ELR (cell line): ENCODE results near the gene CCDC92B.
"Not testable (repeated sequence)": the region's sequence is repeated elsewhere in the genome, so short reads cannot be mapped to it uniquely, and the experiment has no call there.

Experiments
- DNase-seq: peaks from one replicate; pipeline ENCODE4 v3.0.0-alpha.2; 2015; ENCODE audit warnings: low read depth

The CCDC92B gene

DNA sequence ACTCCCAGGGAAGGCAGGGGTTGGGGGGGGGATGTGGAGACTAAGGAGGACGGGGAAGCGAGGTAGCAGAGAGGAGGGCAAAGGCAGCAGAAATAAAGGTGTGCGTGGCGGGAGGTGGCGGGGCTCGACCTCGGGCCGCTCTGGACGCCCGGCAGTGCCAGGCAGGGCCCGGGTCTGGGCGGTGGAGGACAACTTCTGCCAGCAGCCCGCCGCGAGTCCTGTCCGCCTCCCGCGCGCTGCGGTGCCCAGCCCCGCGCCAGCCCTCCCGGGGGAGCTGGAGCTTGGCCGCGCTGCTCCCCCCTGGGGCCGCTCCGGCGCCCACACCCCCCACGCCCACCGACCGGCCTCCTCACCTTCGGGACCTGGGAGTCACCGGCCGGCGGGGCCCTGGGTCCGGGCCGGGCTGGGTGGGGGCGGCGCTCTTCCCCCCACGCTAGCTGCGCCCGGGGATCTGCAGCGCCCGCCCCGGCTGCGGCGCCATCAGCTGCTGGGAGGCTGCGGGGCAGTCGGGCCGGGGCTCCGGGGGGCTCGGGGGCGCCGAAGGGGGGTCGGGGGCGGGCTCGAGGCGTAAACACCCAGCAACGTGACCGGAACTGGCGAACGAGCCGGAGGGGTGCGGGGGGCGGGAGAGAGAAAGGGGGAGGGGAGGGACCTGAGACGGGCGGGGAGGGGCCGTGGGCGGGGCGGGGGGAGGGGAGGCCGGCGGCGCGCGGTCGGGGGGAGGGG, at the start of gene CCDC92B:
TSS of gene CCDC92B (minus strand) at position 595 of the 726 bp plus-strand sequence. CDS start 14,507 bp downstream, outside the sequence.
- DNase-seq: no peak

DNA sequence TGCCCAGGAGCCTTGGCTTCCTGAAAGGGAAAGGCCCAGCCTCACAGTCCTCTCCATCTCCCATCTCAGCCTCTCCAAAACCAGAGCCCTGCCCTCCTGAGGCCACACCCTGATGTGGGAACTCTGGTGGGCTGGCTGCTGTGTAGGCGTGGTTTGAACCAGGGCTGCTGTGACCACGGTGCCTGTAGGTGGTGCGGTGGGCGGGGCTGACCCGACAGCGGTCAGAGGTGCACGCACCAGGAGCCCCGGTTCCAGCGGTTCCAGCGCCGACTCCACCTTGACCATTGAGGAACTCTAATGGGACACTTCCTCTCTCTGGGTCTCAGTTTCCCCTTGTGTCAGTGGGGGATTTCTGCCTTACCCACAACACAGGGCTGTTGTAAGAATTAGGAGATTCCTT, 49.2 kb upstream of the CCDC92B start:
- DNase-seq: no peak

DNA sequence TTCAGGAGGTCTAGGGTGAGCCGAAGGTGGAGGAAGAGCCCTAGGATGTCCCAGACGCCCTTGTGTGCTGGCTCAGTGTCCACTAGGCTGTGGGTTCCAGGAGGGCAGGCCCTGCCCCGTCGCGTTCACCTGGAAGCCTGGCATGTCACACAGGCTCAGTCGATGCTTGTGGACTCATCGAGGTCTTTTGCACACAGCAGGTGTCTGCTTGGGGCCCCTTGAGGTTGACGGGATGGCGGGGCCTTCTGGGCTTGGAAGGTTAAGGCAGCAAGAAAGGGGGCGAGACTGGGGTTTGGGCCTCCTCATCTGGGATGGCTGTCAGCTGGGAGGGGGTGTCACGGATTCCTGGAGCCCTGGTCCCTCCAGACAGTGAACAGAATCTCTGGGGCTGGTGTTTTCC, 48.7 kb upstream of the CCDC92B start:
- no peak for DNase-seq

DNA sequence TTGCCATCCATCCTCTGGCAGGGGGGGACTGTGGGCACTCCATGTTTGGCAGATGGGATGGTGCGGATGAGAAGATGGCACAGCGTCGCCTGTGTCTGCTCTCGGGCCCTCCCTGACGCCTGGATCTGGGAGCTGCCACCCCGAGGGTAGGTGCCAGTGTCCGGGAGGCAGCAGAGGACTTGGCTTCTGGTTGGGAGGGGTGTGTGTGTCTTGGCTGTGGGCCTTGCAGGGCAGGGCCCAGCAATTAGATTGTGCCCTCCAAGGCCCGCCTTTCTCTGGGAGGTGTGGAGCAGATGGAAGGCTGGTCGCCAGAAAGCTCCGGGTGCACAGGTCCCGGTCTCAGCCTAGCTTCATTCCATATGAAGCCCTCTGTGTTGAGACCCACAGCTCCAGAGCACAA, 48.2 kb upstream of the CCDC92B start:
- no peak for DNase-seq

DNA sequence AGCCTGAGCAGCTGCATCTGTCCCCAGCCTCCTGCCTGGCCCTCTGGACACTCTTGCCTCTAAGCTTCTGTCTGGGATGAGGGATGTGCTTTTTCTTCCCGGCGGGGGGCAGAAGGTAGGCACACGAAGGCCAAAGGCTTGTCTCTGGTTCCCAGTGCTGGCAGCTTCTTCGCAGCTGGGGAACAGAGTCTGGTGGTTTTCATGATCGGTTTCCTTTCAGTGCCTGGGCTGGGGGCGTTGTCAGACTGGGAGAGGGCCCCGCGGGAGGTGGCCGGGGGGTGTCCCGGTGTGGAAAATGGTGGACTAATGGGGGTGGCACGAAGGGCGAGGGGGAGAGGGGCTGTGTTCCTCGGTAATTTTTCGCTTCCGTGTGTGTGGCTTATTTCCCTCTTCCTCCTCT, 47.8 kb upstream of the CCDC92B start:
- DNase-seq: no peak

DNA sequence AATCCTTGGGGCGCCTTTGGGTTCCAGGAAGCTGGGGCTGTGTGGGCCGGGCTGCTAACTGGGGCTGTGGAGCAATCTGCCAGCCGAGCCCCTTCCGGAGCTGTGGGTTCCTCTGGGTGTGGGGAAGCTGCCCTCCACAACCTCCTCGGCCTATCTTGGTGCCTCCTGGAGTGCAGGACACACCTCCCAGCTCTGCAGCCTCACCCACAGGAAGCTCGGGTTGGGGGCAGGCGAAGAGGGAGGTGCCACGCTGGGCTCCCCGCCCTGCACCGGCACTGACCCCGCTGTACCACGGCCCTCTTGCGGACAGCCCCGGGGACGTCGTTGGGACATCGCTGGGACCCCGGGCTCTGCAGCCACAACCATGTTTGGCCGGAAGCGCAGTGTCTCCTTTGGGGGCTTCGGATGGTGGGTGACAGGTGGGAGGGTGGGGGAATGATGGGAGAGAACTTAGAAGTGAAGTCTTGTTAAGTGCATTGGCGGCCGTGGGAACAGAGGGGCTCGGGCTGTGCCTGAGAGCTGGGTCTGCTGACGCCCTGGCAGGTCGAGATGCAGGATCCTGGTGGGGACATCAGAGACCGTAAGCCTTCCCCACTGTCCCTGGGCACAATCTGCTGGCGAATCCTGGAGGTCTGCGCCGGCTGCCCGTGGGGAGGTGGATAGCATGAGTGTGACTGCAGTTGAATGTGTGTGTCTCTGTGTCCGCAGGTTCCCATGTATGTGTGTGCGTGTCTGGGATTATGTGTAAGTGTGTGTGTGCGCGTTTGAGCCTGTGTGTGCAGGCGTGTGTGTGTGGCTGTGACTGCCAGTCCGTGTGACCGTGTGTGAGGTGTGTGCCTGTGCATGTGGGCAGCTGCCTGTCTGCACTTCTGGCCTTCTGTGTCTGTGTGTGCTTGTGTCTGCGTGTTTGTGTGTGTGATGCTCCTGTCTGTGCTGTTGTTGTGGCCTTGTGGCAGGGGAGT, 47.0 kb upstream of the CCDC92B start, which contains the start of gene RAP1GAP2:
TSS of gene RAP1GAP2 (plus strand) at position 275 of the 962 bp plus-strand sequence. CDS start at position 365, 90 bp downstream.
- no peak for DNase-seq

DNA sequence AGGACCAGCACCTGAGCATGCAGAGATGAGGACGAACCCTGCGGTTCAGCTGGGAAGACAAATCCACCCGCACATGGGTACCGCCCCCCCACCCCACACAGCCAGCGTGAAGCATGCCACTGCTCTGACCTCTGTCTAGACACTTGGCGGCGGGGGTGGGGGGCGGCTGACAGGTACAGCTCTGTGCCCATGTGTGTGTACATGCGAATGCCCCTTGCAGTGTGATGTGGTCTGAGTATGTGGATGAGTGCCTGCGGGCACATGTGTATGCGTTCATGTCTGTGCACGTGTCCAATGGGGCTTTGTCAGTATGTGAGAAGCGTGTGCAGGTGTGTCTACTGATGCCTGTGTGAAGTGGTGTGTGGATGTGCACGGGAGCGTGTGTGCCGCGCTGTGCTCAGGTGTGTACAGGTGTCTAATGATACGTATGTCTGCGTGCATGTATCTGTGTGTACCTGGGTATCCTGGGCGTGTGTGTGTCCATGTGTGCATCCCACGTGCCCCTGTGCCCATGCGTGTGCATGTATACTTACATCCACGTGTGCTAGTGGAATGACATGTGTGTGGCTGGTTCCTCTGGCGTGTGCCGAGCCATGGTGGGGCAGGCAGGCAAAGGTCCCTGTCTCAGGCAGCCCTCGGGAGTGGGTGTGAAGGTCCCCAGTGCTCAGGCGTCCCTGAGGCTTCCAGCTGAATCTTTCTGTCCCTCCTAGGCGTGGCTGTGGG, 46.1 kb upstream of the CCDC92B start:
- no peak for DNase-seq

DNA sequence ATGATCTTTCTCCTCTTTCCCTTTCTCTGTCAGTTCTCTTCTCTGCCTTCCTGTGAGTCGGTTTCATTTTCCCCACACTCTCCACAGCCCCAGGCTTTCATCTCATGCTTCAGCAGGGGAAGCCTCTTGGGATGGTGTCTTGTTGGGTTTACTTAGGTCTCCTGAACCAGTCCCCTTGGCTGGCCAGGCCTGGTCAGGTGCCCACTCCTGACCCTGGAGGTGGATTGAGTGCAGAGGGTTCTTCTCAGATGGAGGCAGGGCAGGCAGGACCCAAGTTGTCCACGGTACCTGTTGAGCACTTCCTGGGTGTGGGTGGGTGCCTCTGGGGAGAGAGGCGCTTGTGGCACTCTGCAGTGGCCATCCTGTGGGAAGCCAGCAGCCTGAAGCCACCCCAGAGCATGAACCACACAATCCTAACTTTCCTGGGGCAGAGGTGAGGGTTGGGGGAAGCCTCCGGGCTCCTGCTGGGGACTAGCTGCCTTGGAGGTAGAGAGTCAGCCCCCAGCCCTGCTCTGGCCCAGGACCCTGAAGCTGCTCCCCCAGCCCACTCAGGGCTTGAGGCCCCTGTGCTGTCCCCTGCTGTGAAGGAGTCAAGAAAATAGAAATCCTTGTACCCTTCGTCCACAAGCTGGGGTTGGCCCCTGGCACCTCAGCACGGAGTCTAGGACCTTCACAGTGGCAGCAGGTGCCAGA, 44.8 kb upstream of the CCDC92B start:
- no peak for DNase-seq

DNA sequence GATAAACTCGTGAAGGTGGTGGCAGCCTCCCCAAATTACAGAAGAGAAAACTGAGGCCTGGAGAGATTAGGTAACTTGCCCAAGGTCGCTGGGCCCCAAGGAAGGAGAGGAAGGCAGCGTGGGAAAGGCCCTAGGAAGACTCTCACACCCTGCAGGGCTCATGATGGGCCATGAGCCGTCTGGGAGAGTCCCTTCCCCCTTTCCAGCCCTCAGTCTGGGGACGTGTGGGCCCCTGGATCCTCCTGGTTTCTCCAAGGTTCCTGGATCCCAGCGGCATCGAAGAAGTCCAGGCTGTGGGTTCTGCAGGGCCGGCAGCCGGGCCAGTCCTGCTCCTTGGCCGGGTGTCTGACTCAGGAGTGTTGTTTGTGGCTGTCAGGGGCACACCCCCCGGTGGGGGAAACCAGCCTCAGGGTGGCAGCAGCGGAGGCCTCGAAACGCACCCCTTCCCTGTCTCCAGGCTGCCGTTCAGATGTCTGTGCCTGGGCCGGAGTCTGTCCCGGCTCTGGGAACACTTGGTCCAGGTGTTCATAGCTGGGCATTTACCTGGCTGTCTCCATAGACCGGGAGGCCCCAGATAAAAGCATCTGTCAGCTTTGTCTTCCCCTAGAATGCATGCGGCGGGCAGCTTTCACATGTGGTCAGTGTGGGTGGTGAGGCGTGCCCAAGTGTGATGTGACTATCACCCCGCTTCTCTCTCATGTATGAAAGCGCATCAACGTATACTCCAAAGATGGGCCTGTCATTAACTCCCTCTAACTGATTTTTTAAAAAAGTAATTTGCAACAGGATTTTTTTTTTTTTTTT, 43.1 kb upstream of the CCDC92B start:
- DNase-seq: no peak

DNA sequence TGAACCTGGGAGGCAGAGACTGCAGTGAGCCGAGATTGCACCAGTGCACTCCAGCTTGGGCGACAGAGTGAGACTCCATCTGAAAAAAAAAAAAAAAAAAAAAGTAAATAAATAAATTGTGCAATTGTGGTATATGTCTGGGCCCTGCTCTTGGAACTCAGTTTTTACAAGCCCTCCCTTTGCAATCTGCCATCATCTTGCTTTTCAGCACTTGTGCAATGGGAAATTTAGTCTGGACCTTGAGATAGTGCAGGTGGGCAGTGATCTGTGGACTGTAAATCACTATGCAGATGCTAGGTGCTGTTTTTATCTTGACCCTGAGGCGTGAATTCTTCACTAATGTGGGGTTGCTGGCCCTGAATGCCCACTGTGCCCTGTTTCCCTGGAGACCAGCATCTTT, 40.2 kb upstream of the CCDC92B start:
- DNase-seq: no peak

DNA sequence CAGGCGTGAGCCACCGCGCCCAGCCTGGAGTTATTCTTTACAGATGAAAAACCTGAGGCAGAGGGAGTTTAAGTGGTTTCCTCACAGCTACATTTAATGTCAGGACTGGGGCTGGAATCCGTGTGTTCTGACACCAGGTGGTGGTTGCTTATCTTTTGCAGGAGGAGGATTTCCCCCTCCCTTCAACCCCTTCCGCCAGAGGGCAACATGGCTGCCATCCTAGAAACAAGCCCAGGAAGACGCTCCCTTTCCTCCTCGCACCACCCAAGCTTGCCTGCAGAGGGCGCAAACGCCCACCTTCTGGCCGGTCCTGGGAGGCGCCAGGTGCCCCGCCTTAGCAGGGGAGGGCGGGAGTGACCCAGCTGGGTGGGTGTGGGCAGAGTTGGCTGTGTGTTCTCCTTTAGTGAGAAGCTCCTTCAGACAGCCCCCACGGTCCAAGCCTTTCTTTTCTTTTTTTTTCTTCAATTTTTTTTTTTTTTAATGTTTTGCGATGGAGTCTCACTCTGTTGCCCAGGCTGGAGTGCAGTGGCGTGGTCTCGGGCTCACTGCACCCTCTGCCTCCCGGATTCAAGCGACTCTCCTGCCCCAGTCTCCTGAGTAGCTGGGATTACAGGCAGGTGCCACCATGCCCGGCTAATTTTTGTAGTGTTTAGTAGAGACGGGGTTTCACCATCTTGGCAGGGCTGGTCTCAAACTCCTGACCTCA, 36.9 kb upstream of the CCDC92B start:
- peak; percentile 77 for DNase-seq

DNA sequence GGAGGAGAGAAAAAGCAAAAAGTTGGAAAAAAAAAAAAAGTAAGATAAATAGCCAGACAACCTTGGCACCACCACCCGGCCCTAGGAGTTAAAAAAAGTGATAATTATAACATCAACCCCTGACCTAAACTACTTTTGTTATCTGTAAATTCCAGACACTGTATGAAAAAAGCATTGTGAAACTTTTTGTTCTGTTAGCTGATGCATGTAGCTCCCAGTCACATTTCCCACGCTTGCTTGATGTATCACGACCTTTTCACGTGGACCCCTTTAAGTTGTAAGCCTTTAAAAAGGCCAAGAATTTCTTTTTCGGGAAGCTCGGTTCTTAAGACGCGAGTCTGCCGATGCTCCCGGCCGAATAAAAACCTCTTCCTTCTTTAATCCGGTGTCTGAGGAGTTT, 35.9 kb upstream of the CCDC92B start:
- not testable (repeated sequence) for DNase-seq

DNA sequence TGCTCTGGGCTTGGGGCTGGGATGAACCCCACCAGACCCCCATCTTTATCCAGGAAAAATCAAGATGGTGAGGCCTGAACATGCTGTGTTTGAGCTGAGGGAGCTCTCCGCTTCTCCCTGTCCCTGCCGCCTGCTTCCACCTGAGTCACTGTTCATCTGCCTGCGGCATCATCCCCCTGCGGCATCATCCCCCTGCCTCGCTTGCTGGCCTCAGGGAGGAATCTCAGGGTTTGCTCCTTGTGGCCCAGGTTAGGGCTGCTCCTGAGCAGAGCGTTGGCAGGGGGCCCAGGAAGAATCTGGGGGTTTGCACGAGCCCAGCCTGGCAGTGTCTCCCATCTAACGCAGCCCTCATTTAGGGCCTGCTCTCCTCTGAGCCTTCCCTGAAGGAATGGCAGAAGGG, 35.4 kb upstream of the CCDC92B start:
- no peak for DNase-seq

DNA sequence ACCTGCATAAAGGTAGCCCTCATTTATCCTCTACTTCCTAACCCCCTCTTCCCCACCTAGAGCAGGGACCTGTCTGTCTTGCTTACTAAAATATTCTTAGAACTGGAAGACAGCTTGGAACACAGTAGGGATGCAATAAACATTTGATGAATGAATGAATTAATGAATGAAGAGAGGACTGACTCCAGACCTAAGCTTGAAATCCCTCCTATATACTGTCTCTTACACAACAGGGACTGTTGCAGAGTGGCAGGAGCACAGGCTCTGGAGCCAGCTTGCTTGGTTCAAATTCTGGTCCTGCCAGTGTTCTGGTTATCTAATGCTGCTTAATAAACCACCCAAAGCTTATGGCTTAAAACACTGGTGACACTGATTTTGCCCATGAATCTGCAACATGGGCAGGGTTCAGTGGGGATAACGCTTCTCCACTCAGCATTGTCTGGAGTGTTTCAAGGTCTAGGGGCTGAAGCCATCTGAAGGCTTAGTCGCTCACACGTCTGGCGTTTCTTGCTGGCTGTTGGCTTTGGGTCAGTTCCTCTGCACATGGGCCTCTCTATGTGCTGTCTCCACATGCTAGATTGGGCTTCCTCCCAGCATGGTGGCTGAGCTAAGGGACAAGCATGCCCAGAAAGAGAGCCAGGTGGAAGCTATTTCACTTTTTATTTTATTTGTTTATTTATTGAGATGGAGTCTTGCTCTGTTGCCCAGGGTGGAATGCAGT, 34.0 kb upstream of the CCDC92B start:
- DNase-seq: no peak

DNA sequence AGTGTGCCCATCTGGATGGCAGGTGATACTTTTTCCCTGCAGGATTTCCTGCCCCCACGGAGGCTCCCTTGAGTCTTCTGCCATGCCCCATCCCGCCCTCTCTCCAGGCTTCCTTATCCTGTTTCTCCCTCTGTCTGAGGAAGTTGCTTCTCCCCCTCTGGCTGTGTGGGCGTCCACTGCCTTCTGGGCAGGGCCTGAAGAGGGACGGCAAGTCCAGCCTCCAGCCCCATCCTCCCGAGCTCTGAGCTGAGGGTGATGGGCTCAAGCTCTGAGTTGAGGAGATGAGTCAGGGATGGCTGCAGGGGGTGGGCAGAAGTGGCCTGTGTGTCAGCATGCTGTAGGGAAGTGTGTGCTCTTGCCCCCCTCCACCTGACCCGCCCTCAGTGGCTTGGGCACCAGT, 32.6 kb upstream of the CCDC92B start:
- DNase-seq: peak; percentile 30

DNA sequence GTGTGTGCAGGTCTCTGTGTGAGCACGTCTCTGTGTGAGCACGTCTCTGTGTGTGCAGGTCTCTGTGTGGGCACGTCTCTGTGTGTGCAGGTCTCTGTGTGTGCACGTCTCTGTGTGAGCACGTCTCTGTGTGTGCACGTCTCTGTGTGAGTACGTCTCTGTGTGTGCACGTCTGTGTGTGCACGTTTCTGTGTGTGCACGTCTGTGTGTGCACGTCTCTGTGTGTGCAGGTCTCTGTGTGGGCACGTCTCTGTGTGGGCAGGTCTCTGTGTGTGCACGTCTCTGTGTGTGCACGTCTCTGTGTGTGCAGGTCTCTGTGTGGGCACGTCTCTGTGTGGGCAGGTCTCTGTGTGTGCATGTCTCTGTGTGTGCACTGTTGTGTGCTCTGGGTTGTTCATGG, 32.1 kb upstream of the CCDC92B start:
- not testable (repeated sequence) for DNase-seq

DNA sequence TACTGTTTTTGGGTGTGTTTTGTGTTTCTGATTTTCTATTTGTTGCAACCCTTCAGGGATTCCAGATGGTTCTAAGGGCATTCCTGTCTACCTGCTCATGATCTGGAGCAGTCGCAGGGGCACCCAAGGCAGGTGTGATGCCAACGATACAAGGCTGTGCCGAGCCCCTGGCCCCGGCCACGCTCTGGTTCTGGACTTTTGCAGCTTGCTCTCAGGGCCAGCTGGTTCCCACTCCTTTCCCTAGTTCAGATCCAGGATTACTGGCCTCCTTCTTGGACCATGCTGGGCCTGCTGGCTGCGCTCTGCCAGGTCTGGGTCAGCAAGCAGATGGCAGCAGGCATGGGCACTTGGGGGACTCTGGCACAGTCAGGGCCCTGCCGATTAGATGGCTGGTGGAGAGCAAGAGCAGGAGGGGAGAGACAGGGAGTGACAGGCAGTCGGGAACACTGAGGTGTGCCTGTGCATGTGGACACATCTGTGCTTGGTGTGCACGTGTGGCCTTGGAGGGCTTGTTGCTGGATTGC, 31.5 kb upstream of the CCDC92B start:
- no peak for DNase-seq

DNA sequence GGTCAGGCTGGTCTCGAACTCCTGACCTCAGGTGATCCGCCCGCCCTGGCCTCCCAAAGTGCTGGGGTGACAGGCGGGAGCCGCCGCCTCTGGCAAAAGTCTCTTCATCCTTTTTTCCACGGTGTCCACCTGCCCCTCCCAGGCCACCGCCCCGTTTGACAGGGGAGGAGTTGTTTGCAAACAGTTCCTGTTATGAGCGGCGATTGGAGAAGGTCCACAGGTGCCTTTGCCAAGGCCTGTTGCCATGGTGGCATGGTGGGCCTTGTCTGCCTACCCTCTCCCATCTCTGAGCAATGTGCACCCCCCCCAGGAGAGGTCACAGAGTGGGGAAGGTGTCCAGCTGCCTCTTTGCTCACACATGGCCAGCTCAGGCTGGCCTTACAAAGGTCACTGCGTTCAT, 30.8 kb upstream of the CCDC92B start:
- no peak for DNase-seq

DNA sequence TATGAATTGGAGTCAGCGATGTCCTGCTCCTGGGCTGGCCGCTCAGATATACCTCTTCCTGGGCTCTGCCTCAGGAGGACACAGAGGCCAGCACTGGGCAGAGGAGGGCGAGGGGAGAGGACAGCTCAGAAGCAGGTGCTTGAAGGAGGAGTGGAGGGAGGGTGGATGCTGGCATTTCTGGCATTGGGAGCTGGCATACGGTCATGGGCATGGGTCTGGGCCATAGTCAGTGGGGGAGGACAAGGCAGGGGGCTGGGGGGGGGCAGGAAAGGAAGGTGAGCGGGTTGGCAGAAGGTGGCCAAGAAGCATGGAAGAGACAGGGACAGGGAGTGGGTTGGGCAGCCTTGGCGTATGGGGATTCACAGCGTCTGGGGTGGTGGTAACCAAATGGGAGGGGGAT, 30.1 kb upstream of the CCDC92B start:
- DNase-seq: no peak
